ENCODE data around the gene DMPK. TPM values are rescaled to one million over a fixed set of nuclear protein-coding genes. Genes with fewer than 3 reads are reported as not detected.
A peak's percentile ranks its signal among the peaks of the same experiment; 100 is the strongest.
"Not testable (repeated sequence)": the region's sequence is repeated elsewhere in the genome, so short reads cannot be mapped to it uniquely, and the experiment has no call there.

The DMPK gene
- polyA plus RNA-seq, 10 donors = 173 to 304 (median 270) TPM

GRCh38 chr19:45754323-45754722 lies 28.0 kb downstream of the DMPK start:
- no peak for DNase-seq

DNA sequence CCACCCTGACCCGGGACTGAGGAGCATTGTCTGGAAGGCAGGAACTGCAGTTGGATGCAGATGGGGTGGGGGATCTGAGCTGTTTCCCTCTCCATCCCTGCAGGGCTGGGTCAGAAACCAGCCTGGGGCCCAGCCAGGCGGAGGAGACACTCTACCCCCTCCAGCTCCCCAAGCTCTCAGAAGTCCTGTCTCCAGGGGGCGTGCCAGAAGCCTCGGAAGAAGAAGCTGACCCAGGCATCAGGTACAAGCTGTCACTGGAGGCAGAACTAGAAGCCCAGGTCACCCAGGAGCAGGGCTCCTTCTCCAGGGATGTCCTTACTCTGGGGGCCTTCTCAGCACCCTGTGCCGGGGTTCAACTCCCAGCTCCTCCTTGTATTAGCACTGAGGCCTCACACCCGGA lies 28.7 kb downstream of the DMPK start:
- no peak for DNase-seq

DNA sequence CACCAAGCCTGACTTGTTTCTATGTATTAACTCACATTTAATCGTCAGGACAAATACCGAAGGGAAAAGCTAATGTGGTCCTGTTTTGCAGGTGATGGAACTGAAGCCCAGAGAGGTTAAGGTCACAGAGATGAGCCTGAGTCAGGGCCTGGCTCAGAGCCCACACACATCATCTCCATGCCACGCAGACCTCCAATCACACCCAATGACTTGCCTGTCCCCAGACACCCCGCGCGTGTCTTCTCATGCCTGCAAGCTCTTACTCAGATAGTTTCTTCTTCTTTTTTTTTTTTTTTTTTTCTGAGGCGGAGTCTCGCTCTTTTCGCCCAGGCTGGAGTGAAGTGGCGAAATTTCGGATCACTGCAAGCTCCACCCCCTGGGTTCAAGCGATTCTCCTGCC lies 29.7 kb downstream of the DMPK start:
- DNase-seq = no peak

GRCh38 chr19:45751483-45751882 lies 30.8 kb downstream of the DMPK start:
- not testable (repeated sequence) for DNase-seq

DNA sequence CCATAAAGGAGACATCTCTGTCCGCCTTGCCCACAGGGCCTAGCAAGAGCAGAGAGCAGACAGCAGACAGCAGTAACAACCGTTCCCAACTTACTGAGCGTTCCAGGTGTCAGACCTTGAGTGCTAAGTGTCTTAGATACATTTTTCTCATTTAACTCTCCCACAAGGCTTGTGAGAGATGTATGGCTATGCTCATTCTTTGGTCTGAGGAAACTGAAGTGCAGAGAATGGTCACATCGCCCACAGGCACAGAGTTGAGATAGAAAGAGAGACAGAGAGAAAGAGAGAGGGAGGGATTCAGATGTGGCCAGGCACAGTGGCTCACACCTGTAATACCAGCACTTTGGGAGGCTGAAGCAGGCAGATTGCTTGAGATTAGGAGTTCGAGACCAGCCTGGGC lies 34.8 kb downstream of the DMPK start:
- no peak for DNase-seq

DNA sequence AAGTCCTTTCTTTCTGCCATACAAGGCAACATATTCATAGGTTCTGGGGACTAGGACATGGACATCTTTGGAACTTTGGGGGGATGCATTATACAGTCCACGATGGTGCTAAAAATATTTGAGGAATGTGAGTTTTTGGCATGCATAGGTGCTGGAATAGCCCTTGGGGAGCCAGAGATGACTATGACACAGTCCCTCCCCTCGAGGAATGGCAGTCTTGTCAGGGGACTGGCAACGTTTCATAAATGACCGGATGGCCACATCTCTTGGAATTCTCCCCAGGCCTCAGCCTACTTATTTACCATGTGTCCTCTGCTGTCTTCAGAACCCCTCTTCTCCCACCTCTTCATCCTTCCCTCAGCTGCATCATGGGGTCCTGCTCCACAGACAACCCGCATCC lies 35.4 kb downstream of the DMPK start:
- DNase-seq = no peak

DNA sequence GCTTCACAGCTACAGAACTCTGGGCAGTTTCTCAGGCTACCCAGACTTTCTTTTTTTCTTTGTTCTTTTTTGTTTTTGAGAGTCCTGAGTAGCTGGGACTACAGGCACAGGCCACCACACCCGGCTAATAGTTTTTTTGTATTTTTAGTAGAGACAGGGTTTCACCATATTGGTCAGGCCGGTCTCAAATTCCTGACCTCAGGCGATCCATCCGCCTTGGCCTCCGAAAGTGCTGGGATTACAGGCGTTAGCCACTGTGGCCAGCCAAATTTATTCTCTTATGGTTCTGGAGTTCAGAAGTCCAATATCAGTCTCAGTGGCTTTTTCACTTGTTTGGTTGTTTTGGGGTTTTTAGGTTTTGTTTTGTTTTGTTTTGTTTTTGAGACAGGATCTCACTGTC lies 36.7 kb downstream of the DMPK start:
- no peak for DNase-seq

- no peak for DNase-seq
These were observed 39.3 kb downstream of the DMPK start for GRCh38 chr19:45742969-45743368.

GRCh38 chr19:45739498-45740439 lies 42.5 kb downstream of the DMPK start:
- no peak for DNase-seq

DNA sequence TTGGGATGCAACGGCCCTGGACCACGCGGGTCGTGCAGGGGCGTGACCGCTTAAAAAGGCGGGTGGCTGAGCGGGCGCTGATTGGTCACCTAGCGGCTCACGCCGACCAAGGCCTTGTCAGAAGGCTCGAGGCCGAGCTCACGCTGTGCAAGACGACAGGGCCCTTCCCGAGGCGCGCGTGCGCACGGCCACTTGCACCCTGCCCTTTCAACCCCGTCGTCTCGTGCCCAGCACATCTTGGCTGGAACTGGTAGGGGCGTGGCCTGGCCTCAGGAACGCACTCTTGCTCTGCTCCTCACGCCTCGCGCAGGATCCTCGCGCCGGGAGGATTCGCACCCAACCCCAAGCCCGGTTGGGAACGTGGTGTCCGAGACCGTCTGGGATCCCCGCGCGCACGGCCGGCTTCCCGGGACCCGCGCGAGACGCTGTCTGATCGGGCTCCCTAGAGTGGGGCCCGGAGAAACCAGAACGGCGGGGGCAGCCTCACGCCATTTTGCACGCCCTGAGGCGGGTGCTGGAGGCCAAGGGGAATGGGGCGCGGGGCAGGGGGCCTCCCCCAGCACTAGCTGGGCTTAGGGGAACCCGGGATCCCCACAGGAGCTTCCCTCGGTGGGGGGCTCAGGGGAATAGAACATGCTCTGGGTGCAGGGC lies 49.0 kb downstream of the DMPK start, which contains the start of gene MEIOSIN:
Gene MEIOSIN (plus strand): TSS at position 280 of the 651 bp plus-strand sequence. CDS start 1,938 bp downstream, outside the sequence.
- no peak for DNase-seq

DNA sequence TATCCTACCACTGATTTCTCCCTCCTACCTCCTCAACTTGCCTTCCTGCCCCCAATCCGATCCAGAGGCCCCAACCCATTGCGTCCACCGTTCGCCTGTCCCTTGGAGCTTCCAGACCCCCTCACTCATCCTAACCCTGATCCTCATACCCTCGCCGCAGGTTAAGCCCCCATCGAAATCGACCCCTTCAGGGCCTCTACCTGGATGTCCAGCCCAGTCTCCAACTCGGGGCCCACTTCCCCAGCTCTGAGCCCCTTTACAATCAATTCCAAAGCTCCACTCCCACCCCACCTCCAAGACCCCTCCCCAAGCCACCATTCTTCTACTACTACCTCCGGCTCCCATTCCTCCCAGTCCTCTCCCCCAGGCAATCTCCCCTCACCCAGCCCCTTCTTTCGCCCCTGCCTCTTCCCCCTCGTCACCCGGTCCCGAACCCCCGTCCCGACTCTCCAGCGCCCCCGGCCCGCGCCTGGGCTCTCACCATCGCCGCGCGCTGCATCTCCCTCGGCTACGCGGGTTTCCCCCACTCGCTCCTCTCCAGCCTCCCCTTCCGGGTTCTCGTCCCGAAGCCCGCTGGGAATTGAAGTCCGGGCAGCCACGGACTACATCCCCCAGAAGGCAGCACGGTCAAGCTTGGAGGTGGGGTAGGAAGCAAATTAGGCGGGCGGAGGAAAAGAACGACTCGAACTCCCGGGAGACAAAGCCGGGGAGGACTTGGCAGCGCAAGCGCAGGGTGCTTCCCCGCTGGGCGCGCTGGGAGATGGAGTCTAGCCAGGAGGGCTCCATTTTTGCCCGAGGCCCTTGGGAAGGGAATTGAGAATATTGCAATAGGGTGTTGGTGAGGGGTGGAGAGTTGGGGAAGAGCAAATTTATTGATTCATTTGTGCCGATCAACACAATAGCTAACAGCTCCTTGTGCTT lies 51.7 kb downstream of the DMPK start, which contains the start of gene FBXO46:
Gene FBXO46 (minus strand): TSS at position 529 of the 921 bp plus-strand sequence. CDS start 17,401 bp downstream, outside the sequence.
- peak; percentile 96 to 98 (median 98) for DNase-seq

DNA sequence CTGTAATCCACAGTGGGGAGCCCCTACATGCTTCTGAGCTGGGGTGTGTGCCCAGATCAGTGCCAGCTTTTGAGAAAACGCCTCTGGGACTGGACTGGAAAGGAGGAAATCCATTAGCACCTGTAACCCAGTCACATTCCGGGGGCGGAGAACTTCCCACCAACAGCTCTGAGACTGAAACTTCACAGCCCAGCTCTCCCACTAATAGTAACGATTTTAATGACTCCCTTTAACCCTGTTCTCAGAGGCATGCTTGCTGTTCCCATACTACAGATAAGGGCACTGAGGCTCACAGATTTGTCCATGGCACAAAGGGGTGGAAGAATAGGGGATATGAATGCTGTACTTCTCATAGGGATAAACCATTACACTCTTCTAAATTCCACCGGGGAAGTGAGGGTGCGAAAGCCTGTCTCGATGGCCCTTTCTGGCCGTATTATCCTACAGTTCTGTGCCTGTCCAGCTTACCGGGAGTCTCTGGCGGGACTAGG lies 52.4 kb downstream of the DMPK start:
- DNase-seq = no peak

DNA sequence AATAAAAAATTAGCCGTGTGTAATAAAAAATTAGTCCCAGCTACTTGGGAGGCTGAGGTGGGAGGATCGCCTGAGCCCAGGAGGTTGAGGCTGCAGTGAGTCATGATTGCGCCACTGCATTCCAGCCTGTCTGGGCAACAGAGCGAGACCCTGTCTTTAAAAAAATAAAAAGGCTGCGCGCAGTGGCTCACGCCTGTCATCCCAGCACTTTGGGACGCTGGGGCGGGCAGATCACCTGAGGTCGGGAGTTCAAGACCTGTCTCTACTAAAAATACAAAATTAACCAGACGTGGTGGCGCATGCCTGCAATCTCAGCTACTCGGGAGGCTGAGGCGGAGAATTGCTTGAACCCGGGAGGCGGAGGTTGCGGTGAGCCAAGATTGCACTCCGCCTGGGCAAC lies 53.6 kb downstream of the DMPK start:
- DNase-seq = not testable (repeated sequence)

DNA sequence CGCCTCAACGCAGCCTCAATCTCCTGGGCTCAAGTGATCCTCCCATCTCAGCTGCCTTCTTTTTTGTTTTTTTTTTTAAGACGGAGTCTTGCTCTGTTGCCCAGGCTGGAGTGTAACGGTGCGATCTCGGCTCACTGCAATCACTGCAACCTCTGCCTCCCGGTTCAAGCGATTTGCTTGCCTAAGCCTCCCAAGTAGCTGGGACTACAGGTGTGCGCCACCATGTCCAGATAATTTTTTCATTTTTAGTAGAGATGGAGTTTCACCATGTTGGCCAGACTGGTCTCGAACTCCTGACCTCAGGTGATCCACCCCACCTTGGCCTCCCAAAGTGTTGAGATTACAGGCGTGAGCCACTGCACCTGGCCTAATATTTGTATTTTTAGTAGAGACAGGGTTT lies 62.2 kb downstream of the DMPK start:
- not testable (repeated sequence) for DNase-seq

Other genes with a start within 250 kb of the DMPK start
- gene OPA3, start 197.7 kb downstream of the DMPK start, polyA plus RNA-seq (ENCODE audit: insufficient read length in 10 of 10) = 1 to 10 TPM; 5.6 to 7.8 (median 6.3) TPM
- 1 to 10 TPM; 1.4 to 3.6 (median 2.6) TPM for gene GPR4, start 180.3 kb downstream of the DMPK start, polyA plus RNA-seq (ENCODE audit: insufficient read length in 10 of 10)
- gene EML2, start 143.1 kb downstream of the DMPK start, polyA plus RNA-seq (ENCODE audit: insufficient read length in 10 of 10) = 10 to 100 TPM in 5 of 10 donors, 1 to 10 TPM in 5; 8.2 to 18.0 (median 10.1) TPM
- 1 to 10 TPM in 2 of 10 donors, under 1 TPM in 6, not detected in 2; 0.14 to 4.1 (median 0.48) TPM for gene GIPR, start 114.3 kb downstream of the DMPK start, polyA plus RNA-seq (ENCODE audit: insufficient read length in 10 of 10)
- gene SNRPD2, start 90.5 kb downstream of the DMPK start, polyA plus RNA-seq (ENCODE audit: insufficient read length in 10 of 10) = 100 to 1,000 TPM; 206 to 339 (median 266) TPM
- gene QPCTL, start 89.8 kb downstream of the DMPK start, polyA plus RNA-seq (ENCODE audit: insufficient read length in 10 of 10) = 1 to 10 TPM; 2.1 to 4.5 (median 3.4) TPM
- gene FBXO46, start 51.6 kb downstream of the DMPK start, polyA plus RNA-seq (ENCODE audit: insufficient read length in 10 of 10) = 10 to 100 TPM in 6 of 10 donors, 1 to 10 TPM in 4; 8.3 to 15.3 (median 10.3) TPM
- gene MEIOSIN, start 49.1 kb downstream of the DMPK start, polyA plus RNA-seq (ENCODE audit: insufficient read length in 10 of 10) = under 1 TPM in 2 of 10 donors, not detected in 8; 0.09 to 0.14 TPM
- gene SIX5, start 13.2 kb downstream of the DMPK start, polyA plus RNA-seq (ENCODE audit: insufficient read length in 10 of 10) = 10 to 100 TPM; 11.3 to 23.2 (median 17.4) TPM
- gene DMWD, start 10.4 kb upstream of the DMPK start, polyA plus RNA-seq (ENCODE audit: insufficient read length in 10 of 10) = 10 to 100 TPM; 31.8 to 47.7 (median 38.3) TPM
- not detected for gene RSPH6A, start 32.8 kb upstream of the DMPK start, polyA plus RNA-seq (ENCODE audit: insufficient read length in 10 of 10)
- 10 to 100 TPM; 34.2 to 42.1 (median 35.2) TPM for gene SYMPK, start 80.7 kb upstream of the DMPK start, polyA plus RNA-seq (ENCODE audit: insufficient read length in 10 of 10)
- gene FOXA3, start 81.8 kb upstream of the DMPK start, polyA plus RNA-seq (ENCODE audit: insufficient read length in 10 of 10) = not detected
- gene IRF2BP1, start 103.7 kb upstream of the DMPK start, polyA plus RNA-seq (ENCODE audit: insufficient read length in 10 of 10) = 10 to 100 TPM; 10.2 to 19.7 (median 13.3) TPM
- gene MYPOP, start 120.1 kb upstream of the DMPK start, polyA plus RNA-seq (ENCODE audit: insufficient read length in 10 of 10) = 1 to 10 TPM; 2.8 to 4.4 (median 3.7) TPM
- not detected for gene NANOS2, start 132.3 kb upstream of the DMPK start, polyA plus RNA-seq (ENCODE audit: insufficient read length in 10 of 10)
- gene NOVA2, start 191.4 kb upstream of the DMPK start, polyA plus RNA-seq (ENCODE audit: insufficient read length in 10 of 10) = 1 to 10 TPM; 2.8 to 5.5 (median 4.0) TPM
- gene CCDC61, start 213.0 kb upstream of the DMPK start, polyA plus RNA-seq (ENCODE audit: insufficient read length in 10 of 10) = 1 to 10 TPM; 3.4 to 8.2 (median 6.2) TPM
- 1 to 10 TPM in 2 of 10 donors, under 1 TPM in 5, not detected in 3; 0.22 to 1.5 (median 0.63) TPM for gene PGLYRP1, start 240.6 kb upstream of the DMPK start, polyA plus RNA-seq (ENCODE audit: insufficient read length in 10 of 10)

Measured in muscle of back (tissue), 11 donors.